ENCODE data around the gene THSD7A. TPM values are rescaled to one million over a fixed set of nuclear protein-coding genes. Genes with fewer than 3 reads are reported as not detected.

Gene THSD7A
- total and polyA plus RNA-seq, 10 of the 15 experiments (the other 5 are each of a cell fraction or from before 2014, with no cell fraction given): 0.03 to 0.09 (median 0.03) TPM; not detected in 7

- TF ChIP-seq CEBPZ (IDR thresholded peaks at IDR 0.05; ENCODE audit: low read depth, low read length) (no peak), MEF2B (IDR thresholded peaks at IDR 0.05; ENCODE audit: partially characterized antibody, poor library complexity, severe bottlenecking) (no peak), RFX5 (IDR thresholded peaks at IDR 0.05; ENCODE audit: low read depth, low read length) (no peak)
Measured at GRCh38 chr7:11489280-11489679, 342.7 kb downstream of the THSD7A start (continued).

GRCh38 chr7:11486271-11486670 is 345.7 kb downstream of the THSD7A start:
- no TSS peak for BruUV-seq (replicated peaks)

More at GRCh38 chr7:11486271-11486670, 345.7 kb downstream of the THSD7A start:
- Histone ChIP-seq H3K27ac (ENCODE audit: control insufficient read depth, insufficient read depth) (no peak overlapping the region), H3K36me3 (ENCODE audit: control insufficient read depth in 2 of 2, insufficient read depth in 2 of 2, low read length in 1 of 2) (no peaks in the 10 kb centered on the region), H3K27me3 (replicated peaks in 1 of 2; ENCODE audit: control insufficient read depth in 2 of 2, insufficient read depth in 2 of 2, low read length in 1 of 2) (no peaks in the 10 kb centered on the region), H3K4me2 (ENCODE audit: control insufficient read depth, insufficient read depth) (no peak overlapping the region), H2AFZ (ENCODE audit: control insufficient read depth, low read depth, low read length) (no peak overlapping the region), H3K79me2 (ENCODE audit: control insufficient read depth, insufficient read depth, low read length) (no peaks in the 10 kb centered on the region), H3K4me3 (no peak overlapping the region), H3K9me3 (replicated peaks; ENCODE audit: control insufficient read depth, insufficient read depth, low read length) (no peaks in the 10 kb centered on the region), H3K4me1 (ENCODE audit: control insufficient read depth, insufficient read depth, low read length) (no peaks in the 10 kb centered on the region), H3K9ac (ENCODE audit: control insufficient read depth, insufficient read depth, low read length) (no peak overlapping the region), H4K20me1 (ENCODE audit: control insufficient read depth, insufficient read depth) (no peaks in the 10 kb centered on the region)
- TF ChIP-seq LARP7 (IDR thresholded peaks at IDR 0.05): no peak
- TF ChIP-seq CHD2 (IDR thresholded peaks at IDR 0.05; ENCODE audit: borderline replicate concordance, low read depth, low read length): no peak
- no peak for TF ChIP-seq SREBF2 (IDR thresholded peaks at IDR 0.05; ENCODE audit: low read length)
- no peak for TF ChIP-seq NFXL1 (IDR thresholded peaks at IDR 0.05; ENCODE audit: borderline replicate concordance)
- no peak for TF ChIP-seq ZNF274 (IDR thresholded peaks at IDR 0.05; ENCODE audit: insufficient read depth, insufficient read length)
- ChIA-PET CTCF (no interaction called here), POLR2A (no interaction called here), RAD21 (ENCODE audit: unreplicated experiment) (no interaction called here), SMC1A (ENCODE audit: uncharacterized antibody, unreplicated experiment) (no interaction called here)
- DNase-seq (ENCODE audit: low read depth, low spot score) (no peak), ATAC-seq (no peak), FAIRE-seq (no peak)
- intact Hi-C loops (cut with micrococcal nuclease; ENCODE audit: unreplicated experiment) (no loop called here), in situ Hi-C loops (cut with MboI) (no loop called here)
- WGBS (ENCODE audit: insufficient coverage, insufficient replicate concordance, low lambda C conversion rate, missing lambda C conversion rate): 0% methylated on average over 2 of the region's 2 CpGs
